Body of pancreas (tissue), 4 donors: ENCODE measurements around the gene SYNGR4. TPM values are rescaled to one million over a fixed set of nuclear protein-coding genes. Genes with fewer than 3 reads are reported as not detected.

ENCODE experiments used
- ATAC-seq: fragments of 150-250 bp; one replicate; pipeline ENCODE4 v1.9.1; 2016
- DNase-seq, 4 donors: peaks; one replicate each; pipeline ENCODE4 v3.0.0-alpha.2; 2019
- H3K27ac ChIP-seq, 4 donors: fragments of 200-600 bp; sonication (generic); 1 replicate in 3 of 4; 2 replicates in 1 of 4; pipeline versions ENCODE4 v1.5.1 to v1.6.1; 2016 to 2019; ENCODE audit warnings: mild to moderate bottlenecking in 1 of 4, mixed read lengths in 1 of 4, moderate library complexity in 1 of 4
- H3K27me3 ChIP-seq, 2 donors: fragments of 200-600 bp; sonication (generic); one replicate each; pipeline ENCODE4 v1.6.0; 2016; ENCODE audit warnings: mild to moderate bottlenecking in 1 of 2
- H3K36me3 ChIP-seq, 2 donors: fragments of 200-600 bp; sonication (generic); replicated peaks in 1 of 2; 2 replicates each; pipeline ENCODE4 v1.5.1; 2016; ENCODE audit warnings: low read depth in 2 of 2; ENCODE audit not compliant: insufficient read depth in 1 of 2
- H3K4me1 ChIP-seq: fragments of 200-600 bp; sonication (generic); one replicate; pipeline ENCODE4 v1.6.0; 2016
- H3K4me3 ChIP-seq, 2 donors: fragments of 200-600 bp; sonication (generic); 1 replicate in 1 of 2; 2 replicates in 1 of 2; pipeline ENCODE4 v1.5.1; 2016 to 2019
- H3K9me3 ChIP-seq, 3 donors: fragments of 200-600 bp; sonication (generic); 1 replicate in 2 of 3; 2 replicates in 1 of 3; pipeline ENCODE4 v1.5.1; 2016
- CTCF ChIP-seq, 7 experiments: fragments of 450-650 bp in 4 of 7; fragments of 200-600 bp in 3 of 7; sonication (generic) in 3 of 7; IDR thresholded peaks; one replicate each; pipeline ENCODE4 v1.5.1; 2016 to 2019; ENCODE audit warnings: antibody characterized with exemption in 7 of 7
- POLR2A ChIP-seq, 3 donors: fragments of 450-650 bp; IDR thresholded peaks; one replicate each; pipeline ENCODE4 v1.6.1; 2016; ENCODE audit warnings: antibody characterized with exemption in 3 of 3, mild to moderate bottlenecking in 2 of 3
- WGBS, 2 donors: methylation state at CpG; one replicate each; pipeline ENCODE4 v1.1.5; 2017; 5-methylcytosine and 5-hydroxymethylcytosine counted together
- intact Hi-C: fragments of 100-400 bp; cut with DNase I; formaldehyde crosslinking; loops from one replicate; pipeline ENCODE4 v1.15.1; 2023
- total RNA-seq, 2 donors: library from RNA; depleted of rRNA; stranded (reverse); fragments of >200 nt; gene quantifications; one replicate each; pipeline ENCODE4 v1.1.0, GENCODE V29; 2016

Gene SYNGR4
- total RNA-seq, 2 donors from 2014 or later = 0.78 TPM; not detected in 1

- intact Hi-C loops = no loop called here
- Histone ChIP-seq H3K27me3 (no peaks in the 10 kb centered on the region), H3K9me3 (no peaks in the 10 kb centered on the region), H3K4me1 (no peaks in the 10 kb centered on the region), H3K27ac (no peak overlapping the region), H3K36me3 (no peaks in the 10 kb centered on the region), H3K4me3 (no peak overlapping the region)
- peak; percentile 64 for ATAC-seq
- TF ChIP-seq POLR2A (IDR thresholded peaks at IDR 0.05) = no peak
- peak; percentile 59 to 80 (median 69) for TF ChIP-seq CTCF (IDR thresholded peaks at IDR 0.05)
- 42 to 46% methylated on average over 8 of the region's 8 CpGs for WGBS, 2 donors
- peak; percentile 68 to 81 (median 75) for DNase-seq
These were observed 12.8 kb upstream of the SYNGR4 start for GRCh38 chr19:48351341-48351752.

GRCh38 chr19:48353677-48354076, 10.5 kb upstream of the SYNGR4 start:
- no peak for ATAC-seq
- no peaks in the 10 kb centered on the region for H3K4me1 ChIP-seq
- no peak overlapping the region for H3K27ac ChIP-seq
- no peaks in the 10 kb centered on the region for H3K36me3 ChIP-seq
- intact Hi-C loops = no loop called here
- no peak overlapping the region for H3K4me3 ChIP-seq
- TF ChIP-seq POLR2A (IDR thresholded peaks at IDR 0.05) = no peak
- no peak for TF ChIP-seq CTCF (IDR thresholded peaks at IDR 0.05)
- WGBS, 2 donors = 85 to 88% methylated on average over 5 of the region's 5 CpGs
- no peaks in the 10 kb centered on the region for H3K27me3 ChIP-seq
- H3K9me3 ChIP-seq = no peaks in the 10 kb centered on the region
- no peak for DNase-seq

GRCh38 chr19:48354332-48354992, 9.7 kb upstream of the SYNGR4 start:
- H3K36me3 ChIP-seq = no peaks in the 10 kb centered on the region
- no peaks in the 10 kb centered on the region for H3K27me3 ChIP-seq
- TF ChIP-seq CTCF (IDR thresholded peaks at IDR 0.05) = no peak
- no peak for TF ChIP-seq POLR2A (IDR thresholded peaks at IDR 0.05)
- no peak for ATAC-seq
- 69 to 73% methylated on average over 9 to 14 of the region's 15 CpGs for WGBS, 2 donors
- H3K27ac ChIP-seq = no peak overlapping the region
- H3K4me3 ChIP-seq = no peak overlapping the region
- H3K9me3 ChIP-seq = no peaks in the 10 kb centered on the region
- H3K4me1 ChIP-seq = no peaks in the 10 kb centered on the region
- DNase-seq = peak in 3 of 4 donors; percentile 27 to 35 (median 32)
- intact Hi-C loops = no loop called here

- no peak for DNase-seq
- H3K4me3 ChIP-seq = no peak overlapping the region
- TF ChIP-seq CTCF (IDR thresholded peaks at IDR 0.05) = no peak
- TF ChIP-seq POLR2A (IDR thresholded peaks at IDR 0.05) = no peak
- no peak overlapping the region for H3K27ac ChIP-seq
- no peaks in the 10 kb centered on the region for H3K27me3 ChIP-seq
- WGBS, 2 donors = 89 to 93% methylated on average over 7 to 12 of the region's 12 CpGs
- intact Hi-C loops = no loop called here
- no peak for ATAC-seq
- no peaks in the 10 kb centered on the region for H3K36me3 ChIP-seq
- H3K9me3 ChIP-seq = no peaks in the 10 kb centered on the region
- no peaks in the 10 kb centered on the region for H3K4me1 ChIP-seq
These were observed 8.7 kb upstream of the SYNGR4 start for GRCh38 chr19:48355365-48355954.

- WGBS, 2 donors = 92 to 99% methylated on average over 5 of the region's 5 CpGs
- peaks cover 6% of the 10 kb centered on the region for H3K4me1 ChIP-seq
- H3K27me3 ChIP-seq = no peaks in the 10 kb centered on the region
- DNase-seq (no peak), ATAC-seq (no peak)
- H3K9me3 ChIP-seq = no peaks in the 10 kb centered on the region
- TF ChIP-seq CTCF (IDR thresholded peaks at IDR 0.05) (no peak), POLR2A (IDR thresholded peaks at IDR 0.05) (no peak)
- H3K4me3 ChIP-seq = no peak overlapping the region
- no peaks in the 10 kb centered on the region for H3K36me3 ChIP-seq
- H3K27ac ChIP-seq = no peak overlapping the region
- intact Hi-C loops = no loop called here
These were observed 5.0 kb upstream of the SYNGR4 start for GRCh38 chr19:48359123-48359522.
